Measurements from ENCODE around the gene KAT8. TPM values are rescaled to one million over a fixed set of nuclear protein-coding genes. Genes with fewer than 3 reads are reported as not detected.

The KAT8 gene
- total and polyA plus RNA-seq, 9 of the 15 experiments (the other 6 are each of a cell fraction or from before 2014, with no cell fraction given) = 10.0 to 98.5 (median 76.4) TPM

DNA sequence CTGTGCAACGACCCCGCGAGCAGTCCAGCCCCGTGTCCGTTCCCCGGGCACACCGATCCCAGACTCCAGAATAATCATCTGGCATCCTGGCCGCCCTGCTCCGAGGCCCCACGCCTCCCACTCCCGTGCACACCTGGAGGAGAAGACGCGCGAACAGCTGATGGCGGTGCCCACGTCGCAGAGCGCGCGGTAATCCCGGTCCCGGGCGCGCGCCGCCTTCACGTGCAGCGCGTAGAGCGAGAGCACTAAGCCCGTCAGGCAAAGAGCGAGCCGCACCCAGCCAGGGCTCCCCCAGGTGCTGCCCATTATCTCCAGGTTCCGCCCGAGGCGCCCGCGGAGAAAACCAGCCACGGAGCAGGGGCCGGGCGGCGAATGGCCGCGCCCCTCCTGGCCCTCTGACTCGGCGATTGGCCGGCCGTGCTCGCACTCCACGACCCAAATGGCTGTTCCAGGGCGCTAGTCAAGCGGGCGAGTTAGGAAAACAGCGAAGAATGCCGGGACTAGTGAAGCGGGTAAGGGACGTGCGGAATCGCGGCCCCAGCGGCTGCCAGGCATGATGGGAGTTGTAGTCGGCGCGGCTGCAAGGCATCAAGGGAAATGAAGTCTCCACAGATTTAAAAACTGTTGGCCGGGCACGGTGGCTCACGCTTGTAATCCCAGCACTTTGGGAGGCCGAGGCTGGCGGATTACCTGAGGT lies 22.9 kb upstream of the KAT8 start, which contains the start of gene VKORC1 (continued):
- TF ChIP-seq ZNF212 (CRISPR knock-in tag; IDR thresholded peaks at IDR 0.05) = no peak

DNA sequence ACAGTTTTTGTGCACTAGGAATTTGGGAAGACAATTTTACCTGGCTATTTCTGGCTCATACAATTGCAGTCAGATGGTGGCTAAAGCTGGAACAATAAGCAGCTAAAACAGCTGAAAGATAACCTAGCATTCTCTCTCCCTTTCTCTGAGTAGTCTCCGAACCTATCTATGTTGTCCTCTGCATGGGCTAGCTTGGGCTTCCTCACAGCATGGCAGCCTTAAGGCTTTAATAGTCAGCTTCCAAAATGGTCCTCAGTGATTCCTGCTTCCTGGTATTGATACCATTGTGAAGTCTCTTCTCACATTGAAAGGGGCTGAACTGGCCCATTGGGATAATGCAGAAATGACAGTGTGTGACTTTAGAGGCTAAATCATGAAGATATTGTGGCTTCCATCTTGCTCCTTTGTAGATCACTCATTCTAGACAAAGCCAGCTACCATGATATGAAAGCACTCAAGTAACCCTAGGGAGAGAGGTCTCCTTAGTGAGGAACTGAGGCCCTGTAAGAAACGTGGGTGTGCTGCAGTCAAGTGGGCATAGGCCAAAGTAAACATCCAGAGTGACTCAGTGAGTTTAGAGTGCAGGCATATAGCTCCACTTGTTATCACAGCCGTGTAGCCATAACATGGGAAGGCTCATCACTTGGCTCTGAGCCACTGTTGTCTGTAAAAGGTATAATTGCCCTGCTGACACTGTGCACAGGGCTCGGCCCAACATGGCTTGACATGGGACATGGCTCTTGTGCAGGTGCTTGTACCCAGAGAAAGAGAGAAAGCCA lies 17.4 kb upstream of the KAT8 start:
- no TSS peak for BruUV-seq (replicated peaks)
- in situ Hi-C loops (cut with MboI) = no loop called here
- Histone ChIP-seq H3K4me3 (no peak overlapping the region), H4K20me1 (replicated peaks; ENCODE audit: control insufficient read depth, insufficient read depth, low read length) (no peaks in the 10 kb centered on the region), H3K9me3 (replicated peaks; ENCODE audit: control insufficient read depth, insufficient read depth, low read depth, low read length) (0 out of 2 replicates have a peak, but pooled peaks cover 4% of the 10 kb centered on the region), H3K4me2 (ENCODE audit: insufficient read depth, low read length) (no peak overlapping the region), H3K27ac (ENCODE audit: extremely low read depth, low read depth, low read length) (no peak overlapping the region), H3K36me3 (ENCODE audit: control insufficient read depth, insufficient read depth, low read length) (no peaks in the 10 kb centered on the region), H3K27me3 (ENCODE audit: control insufficient read depth in 2 of 2, insufficient read depth in 2 of 2, low read length in 2 of 2) (no peaks in the 10 kb centered on the region), H3K4me1 (replicated peaks in 1 of 2; ENCODE audit: control insufficient read depth in 2 of 2, insufficient read depth in 2 of 2, low read length in 2 of 2) (peaks cover 5 to 14% of the 10 kb centered on the region in 2 experiments; a peak in 4 of 5 replicates), H3K79me2 (ENCODE audit: control insufficient read depth, insufficient read depth, low read length) (no peaks in the 10 kb centered on the region; the same call in 2 of the 3 replicates), H2AFZ (ENCODE audit: low read depth, low read length) (peak overlapping the region; percentile 65), H3K9ac (ENCODE audit: insufficient read depth in 1 of 2, low read depth in 2 of 2, low read length in 2 of 2) (no peak overlapping the region), H3K9me1 (ENCODE audit: control insufficient read depth, insufficient read depth, low read length) (peaks cover 3% of the 10 kb centered on the region)
- POLR2A ChIA-PET = interaction anchor here (0.8 to 3.0 kb wide), 6 partner anchors 15 to 115 kb away, joined by 3 to 19 read pairs (median 4); partner anchors contain the start of genes FUS, HSD3B7, ZNF646 and ZNF668
- ATAC-seq (peak; percentile 13; the same call in 1 of the 3 replicates), DNase-seq (ENCODE audit: extremely low read depth in 1 of 4, low spot score in 3 of 4) (peak in 1 of 4 experiments; percentile 62), FAIRE-seq (peak; percentile 71)
- CTCF ChIA-PET (ENCODE audit: low intra/inter-chr PET ratio) = no interaction called here
- intact Hi-C loops (cut with micrococcal nuclease) = loop anchor here (5.0 to 10.0 kb wide), 2 partner anchors 68 to 145 kb away; partner anchors contain the start of genes SETD1A and STX4
- WGBS (ENCODE audit: insufficient coverage, low coverage, missing lambda C conversion rate) = 39% methylated on average over 4 of the region's 4 CpGs
- peak; percentile 28; the same call in 1 of the 2 replicates for TF ChIP-seq ZNF316 (IDR thresholded peaks at IDR 0.05)
- TF ChIP-seq, protein P1, sequence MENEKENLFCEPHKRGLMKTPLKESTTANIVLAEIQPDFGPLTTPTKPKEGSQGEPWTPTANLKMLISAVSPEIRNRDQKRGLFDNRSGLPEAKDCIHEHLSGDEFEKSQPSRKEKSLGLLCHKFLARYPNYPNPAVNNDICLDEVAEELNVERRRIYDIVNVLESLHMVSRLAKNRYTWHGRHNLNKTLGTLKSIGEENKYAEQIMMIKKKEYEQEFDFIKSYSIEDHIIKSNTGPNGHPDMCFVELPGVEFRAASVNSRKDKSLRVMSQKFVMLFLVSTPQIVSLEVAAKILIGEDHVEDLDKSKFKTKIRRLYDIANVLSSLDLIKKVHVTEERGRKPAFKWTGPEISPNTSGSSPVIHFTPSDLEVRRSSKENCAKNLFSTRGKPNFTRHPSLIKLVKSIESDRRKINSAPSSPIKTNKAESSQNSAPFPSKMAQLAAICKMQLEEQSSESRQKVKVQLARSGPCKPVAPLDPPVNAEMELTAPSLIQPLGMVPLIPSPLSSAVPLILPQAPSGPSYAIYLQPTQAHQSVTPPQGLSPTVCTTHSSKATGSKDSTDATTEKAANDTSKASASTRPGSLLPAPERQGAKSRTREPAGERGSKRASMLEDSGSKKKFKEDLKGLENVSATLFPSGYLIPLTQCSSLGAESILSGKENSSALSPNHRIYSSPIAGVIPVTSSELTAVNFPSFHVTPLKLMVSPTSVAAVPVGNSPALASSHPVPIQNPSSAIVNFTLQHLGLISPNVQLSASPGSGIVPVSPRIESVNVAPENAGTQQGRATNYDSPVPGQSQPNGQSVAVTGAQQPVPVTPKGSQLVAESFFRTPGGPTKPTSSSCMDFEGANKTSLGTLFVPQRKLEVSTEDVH (IDR thresholded peaks at IDR 0.05; ENCODE audit: low read depth, partially characterized antibody) = no peak
- no peak for TF ChIP-seq ZNF780A (CRISPR knock-in tag; IDR thresholded peaks at IDR 0.05)
- TF ChIP-seq FOXA1 (IDR thresholded peaks at IDR 0.05; ENCODE audit: borderline replicate concordance) = peak; percentile 83
- TF ChIP-seq MYNN (IDR thresholded peaks at IDR 0.05) = no peak
- no peak for TF ChIP-seq MYNN (CRISPR knock-in tag; IDR thresholded peaks at IDR 0.05)
- TF ChIP-seq, protein P2, sequence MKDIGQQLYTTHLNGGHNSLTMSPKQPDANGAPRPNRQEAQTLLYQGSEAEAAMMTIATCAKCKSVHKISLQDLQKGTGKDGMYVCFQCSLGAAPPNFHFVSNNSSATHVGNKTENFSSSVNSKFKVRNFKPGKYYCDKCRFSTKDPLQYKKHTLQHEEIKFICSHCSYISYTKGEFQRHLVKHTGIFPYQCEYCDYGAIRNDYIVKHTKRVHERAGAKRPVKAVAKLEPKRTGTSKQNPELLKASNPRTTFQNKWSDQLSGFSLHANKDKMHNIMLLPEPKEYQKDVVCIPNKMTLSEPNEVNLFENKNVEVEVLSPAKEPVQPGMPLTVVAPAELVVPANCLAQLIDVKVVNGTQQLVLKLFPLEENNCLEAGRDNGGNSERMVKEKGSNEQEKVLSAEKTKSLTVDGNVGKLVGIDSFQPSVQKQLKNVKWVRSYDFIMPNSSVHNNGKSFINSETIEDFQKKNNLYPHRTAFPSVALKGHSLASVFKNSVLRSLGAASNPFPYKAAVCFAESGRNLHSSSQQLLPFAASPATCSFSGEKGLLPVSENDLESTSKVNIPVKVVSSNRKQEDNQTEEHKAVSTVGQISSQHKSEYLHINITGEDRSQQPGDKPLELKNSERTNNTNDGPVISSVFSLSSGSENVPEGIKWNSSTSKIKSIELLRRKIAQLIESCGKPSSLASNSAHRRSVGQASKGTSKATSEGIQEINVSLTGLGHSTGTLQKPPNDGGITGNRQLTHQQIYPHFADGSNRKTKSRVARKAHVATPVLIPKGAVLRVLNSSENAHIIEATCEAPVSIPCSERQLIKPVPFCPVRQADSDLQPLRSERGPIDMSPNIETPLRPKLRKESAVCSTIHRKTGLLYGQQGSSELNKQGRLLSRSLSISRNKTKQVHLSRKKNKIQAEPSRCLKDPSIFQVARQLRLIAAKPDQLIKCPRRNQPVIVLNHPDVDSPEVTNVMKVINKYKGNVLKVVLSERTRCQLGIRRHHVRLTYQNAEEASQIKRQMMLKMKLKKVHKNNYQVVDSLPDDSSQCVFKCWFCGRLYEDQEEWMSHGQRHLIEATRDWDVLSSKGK (CRISPR knock-in tag; IDR thresholded peaks at IDR 0.05) = no peak
- no peak for TF ChIP-seq BRD9 (IDR thresholded peaks at IDR 0.05; ENCODE audit: low read depth, partially characterized antibody)
- 0 out of 2 replicates have a peak, but pooled peaks have one; percentile 17 for TF ChIP-seq FOSL1 (tag; conservative IDR thresholded peaks at IDR 0.05)
- TF ChIP-seq ZNF431 (CRISPR knock-in tag; IDR thresholded peaks at IDR 0.05) = no peak
- TF ChIP-seq CHD4 (IDR thresholded peaks at IDR 0.05; ENCODE audit: insufficient read depth, insufficient replicate concordance, low read depth, low read length, poor library complexity, severe bottlenecking) = no peak
- TF ChIP-seq NFIC (IDR thresholded peaks at IDR 0.05) = peak; percentile 95
- no peak for TF ChIP-seq TRIM28 (IDR thresholded peaks at IDR 0.05)
